WTC11 (cell line): ENCODE data around the gene MCF2L.

ENCODE experiments used
- ATF6 ChIP-seq: sonication (generic); formaldehyde crosslinking; IDR thresholded peaks from 2 replicates; pipeline ENCODE4 v1.8.1; 2023; ENCODE audit warnings: mild to moderate bottlenecking, missing genetic modification reagents
- CTCF ChIP-seq: fragments of 200-600 bp; IDR thresholded peaks from 2 replicates; pipeline ENCODE4 v1.8.0; 2022; ENCODE audit warnings: antibody characterized with exemption
- KAT7 ChIP-seq: sonication (generic); formaldehyde crosslinking; IDR thresholded peaks from 2 replicates; pipeline ENCODE4 v1.8.1; 2023; ENCODE audit warnings: missing genetic modification reagents, mild to moderate bottlenecking, borderline replicate concordance
- USF1 ChIP-seq: sonication (generic); formaldehyde crosslinking; IDR thresholded peaks from 2 replicates; pipeline ENCODE4 v1.8.0; 2022; ENCODE audit warnings: mild to moderate bottlenecking, missing genetic modification reagents
- USF2 ChIP-seq: sonication (generic); formaldehyde crosslinking; IDR thresholded peaks from 2 replicates; pipeline ENCODE4 v1.8.1; 2023; ENCODE audit warnings: mild to moderate bottlenecking, missing genetic modification reagents, moderate library complexity

- TF ChIP-seq CTCF (no peak), USF2 (no peak), ATF6 (CRISPR knock-in tag) (no peak), KAT7 (CRISPR knock-in tag) (no peak), USF1 (CRISPR knock-in tag) (no peak)
Measured at GRCh38 chr13:112959206-112959605, 9.8 kb upstream of the MCF2L start.
